ENCODE measurements around the gene TTLL7.

GRCh38 chr1:83934550-83934949 lies 64.4 kb downstream of the TTLL7 start:
- no peak for TF ChIP-seq CTCF (IDR thresholded peaks at IDR 0.05)
- no peak for TF ChIP-seq POLR2A (IDR thresholded peaks at IDR 0.05)
